GM18861 (cell line): ENCODE data around the gene TMEM186.
"Not testable (repeated sequence)": the region's sequence is repeated elsewhere in the genome, so short reads cannot be mapped to it uniquely, and the experiment has no call there.

Source experiments
- ATAC-seq: cut with Tn5 transposase; IDR thresholded peaks from one replicate; pipeline ENCODE4 v1.9.1; 2021; ENCODE audit not compliant: unreplicated experiment

The TMEM186 gene

DNA sequence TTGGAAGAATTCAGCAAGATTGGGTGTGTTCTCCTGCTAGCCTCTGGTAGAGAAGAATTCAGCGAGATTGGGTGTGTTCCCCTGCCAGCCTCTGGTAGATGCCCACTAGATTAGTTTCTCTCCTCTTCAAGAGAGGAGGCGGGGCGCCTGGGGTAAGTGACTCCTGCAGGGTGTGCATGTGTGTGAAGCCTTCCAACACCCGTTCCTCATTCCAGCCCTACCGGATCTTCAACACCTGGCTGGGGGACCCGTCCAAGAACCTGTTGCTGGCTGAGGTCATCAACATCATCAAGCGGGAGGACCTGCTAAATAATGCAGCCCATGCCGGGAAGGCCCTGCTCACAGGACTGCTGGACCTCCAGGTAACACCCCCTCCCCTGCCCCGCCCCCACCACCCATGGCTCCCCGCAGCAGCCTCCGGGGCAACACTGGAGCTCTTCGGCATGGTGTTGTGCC lies 21.3 kb downstream of the TMEM186 start:
- no peak for ATAC-seq

DNA sequence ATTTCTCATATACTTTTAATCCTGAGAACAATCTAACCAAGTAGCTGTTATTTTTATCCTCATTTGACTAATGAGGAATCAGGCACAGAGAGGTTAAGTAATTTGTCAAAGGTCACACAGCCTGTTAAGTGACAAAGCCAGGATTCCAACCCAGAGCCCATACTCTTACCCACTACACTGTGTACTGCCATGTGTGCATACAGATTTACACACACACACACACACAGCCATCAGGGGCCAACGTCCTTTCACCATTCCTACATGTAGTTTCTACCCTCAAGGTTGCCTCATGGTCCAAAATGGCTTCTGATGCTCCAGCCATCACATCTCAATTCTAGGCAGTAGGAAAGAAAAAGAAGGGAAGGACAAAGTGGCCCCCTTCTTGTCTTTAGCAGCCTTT lies 22.1 kb downstream of the TMEM186 start:
- ATAC-seq: no peak

DNA sequence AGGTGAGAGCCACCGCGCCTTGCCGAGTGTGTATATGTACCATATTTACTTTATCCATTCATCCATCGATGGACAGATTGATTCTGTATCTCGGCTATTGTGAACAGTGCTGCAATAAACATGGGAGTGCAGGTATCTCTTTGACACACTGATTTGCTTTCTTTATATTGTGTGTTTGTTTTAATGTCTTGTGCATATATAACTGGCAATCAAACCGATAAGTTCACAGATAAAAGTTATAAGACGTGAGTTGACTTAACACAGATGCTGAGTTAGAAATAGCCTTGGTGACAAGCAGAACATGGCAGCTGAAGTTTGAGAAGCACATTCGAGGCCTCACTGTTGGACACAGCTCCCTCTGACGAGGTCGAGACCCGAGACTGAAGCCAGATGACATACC lies 23.2 kb downstream of the TMEM186 start:
- no peak for ATAC-seq

DNA sequence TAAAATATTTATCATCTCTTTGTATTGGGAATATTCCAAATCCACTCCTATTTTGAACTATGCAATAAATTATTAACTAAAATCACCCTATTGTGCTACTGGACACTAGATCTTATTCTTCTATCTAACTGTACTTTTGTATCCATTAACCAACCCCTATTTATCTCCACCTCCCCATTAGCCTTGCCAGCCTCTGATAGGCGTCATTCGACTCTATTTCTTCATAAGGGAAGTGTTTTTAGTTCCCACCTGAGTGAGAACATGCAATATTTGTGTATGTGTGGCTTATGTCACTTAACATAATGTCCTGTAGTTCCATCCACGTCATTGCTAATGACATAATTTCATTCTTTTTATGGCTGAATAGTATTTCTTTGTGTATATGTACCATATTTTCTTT lies 23.9 kb downstream of the TMEM186 start:
- no peak for ATAC-seq

DNA sequence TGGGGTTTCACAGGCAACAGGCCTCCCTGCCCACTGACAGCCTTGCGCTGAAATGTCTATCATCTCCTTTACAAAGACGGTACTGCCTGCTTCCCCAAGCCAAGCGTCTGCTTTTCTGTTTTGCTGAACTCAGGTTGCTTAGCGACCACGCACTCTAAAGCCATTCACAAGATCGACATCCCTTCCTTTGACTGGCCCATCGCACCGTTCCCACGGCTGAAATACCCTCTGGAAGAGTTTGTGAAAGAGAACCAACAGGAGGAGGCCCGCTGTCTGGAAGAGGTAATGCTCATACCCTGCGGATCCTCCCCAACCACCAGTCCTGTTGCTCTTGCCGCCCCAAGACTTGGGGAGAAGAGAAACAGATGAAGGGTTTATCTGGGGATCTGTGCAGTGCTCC lies 28.7 kb downstream of the TMEM186 start:
- ATAC-seq: no peak

DNA sequence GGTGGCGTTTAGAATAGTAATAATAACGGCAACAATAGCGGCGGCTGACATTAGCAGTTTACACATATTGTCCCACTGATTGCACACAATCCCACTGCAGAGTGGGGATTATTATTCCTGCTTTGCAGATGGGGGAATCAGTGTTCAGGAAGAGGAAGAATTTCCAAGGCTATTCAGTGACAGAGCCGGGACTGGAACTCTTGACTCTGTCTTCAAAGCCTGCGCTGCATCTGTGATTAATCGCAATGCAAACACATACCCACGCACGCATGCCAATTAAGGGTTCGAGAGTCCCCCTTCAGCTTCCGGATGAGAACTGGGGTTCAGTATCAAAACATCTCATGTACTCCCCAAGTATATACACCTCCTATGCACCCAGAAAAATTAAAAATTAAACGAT lies 29.2 kb downstream of the TMEM186 start:
- ATAC-seq: no peak

DNA sequence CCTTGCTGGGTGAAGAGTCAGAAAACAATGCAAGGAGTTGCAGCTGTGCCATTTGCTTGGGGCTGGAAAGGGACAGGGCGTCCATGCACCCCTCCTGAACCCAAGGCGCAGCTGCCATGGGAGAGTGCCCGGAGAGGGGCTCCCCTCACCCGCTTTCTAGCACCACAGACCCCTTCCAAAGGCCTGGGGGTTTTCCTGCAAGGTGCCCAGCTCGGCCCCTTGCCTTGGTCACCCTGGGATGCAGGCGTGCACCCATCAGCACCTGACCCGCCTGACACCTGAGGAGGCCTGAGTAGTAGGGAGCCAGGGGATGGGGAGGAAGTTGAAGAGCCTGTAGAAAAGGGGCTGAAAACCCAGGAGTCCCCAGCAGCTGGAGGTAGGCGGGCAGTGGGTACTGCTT lies 30.3 kb downstream of the TMEM186 start:
- no peak for ATAC-seq

DNA sequence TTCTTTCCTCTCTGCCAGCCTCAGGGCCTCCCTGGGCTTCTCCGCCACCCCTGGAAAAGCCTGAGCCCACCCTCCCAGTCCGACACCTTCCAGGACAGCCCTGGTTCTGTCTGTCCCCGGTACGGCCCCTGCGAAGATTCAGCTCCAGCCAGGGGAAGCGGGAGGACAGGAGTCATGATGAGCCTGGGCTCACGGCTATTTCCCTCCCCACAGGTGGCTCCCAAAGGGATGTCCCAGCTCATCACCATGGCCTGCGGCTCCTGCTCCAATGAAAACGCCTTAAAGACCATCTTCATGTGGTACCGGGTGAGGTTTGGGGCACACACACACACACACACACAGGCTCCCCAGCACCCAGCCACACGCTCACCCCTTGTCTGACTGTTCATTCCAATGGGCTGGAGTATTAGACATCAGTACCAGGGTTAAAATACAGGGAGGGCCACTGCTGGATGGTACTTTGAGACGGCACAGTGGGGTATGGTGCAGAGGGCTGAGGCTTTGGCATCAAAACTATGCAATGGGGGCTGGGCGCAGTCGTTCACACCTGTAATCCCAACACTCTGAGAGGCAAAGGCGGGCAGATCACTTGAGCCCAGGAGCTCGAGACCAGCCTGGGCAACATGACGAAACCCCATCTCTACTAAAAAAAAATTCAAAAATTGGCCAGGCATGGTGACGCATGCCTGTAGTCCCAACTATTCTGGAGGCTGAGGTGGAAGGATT lies 32.8 kb downstream of the TMEM186 start:
- no peak for ATAC-seq

DNA sequence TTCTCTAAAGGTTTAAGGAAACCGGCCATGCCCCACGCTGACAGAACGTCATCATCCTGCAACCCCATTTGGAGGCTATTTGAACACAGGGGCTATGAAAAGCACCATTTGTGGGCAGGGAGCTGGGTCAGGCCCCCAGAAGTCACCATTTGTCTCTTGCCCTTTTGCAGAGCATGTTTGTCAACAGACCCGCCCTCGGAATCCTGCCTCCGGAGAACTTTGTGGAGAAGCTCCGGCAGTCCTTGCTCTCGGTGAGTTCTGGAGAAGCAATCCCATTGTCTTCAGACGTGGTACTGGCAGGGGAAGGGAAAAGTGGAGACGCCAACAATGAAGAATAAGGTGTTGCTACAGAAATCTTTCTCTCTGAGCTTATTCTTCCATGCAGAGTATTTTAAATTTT lies 33.5 kb downstream of the TMEM186 start:
- no peak for ATAC-seq

DNA sequence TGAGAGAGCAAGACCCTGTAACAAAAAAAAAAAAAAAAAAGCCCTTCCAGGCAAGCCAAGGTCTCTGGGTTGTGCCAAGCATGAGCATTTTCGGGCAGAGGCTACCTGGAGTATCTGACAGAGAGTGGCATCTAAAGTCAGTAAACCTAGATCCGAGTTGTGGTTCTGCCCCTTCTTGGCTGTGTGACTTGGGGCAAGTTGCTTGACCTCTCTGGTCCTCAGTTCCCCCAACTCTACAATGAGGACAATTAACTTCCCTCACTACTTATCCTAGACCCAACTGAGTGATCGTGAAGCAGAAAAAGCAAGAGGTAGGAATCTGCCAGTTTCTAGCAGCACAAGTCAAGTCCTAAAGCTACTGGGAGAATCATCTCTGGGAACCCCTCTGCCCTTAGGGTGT lies 34.4 kb downstream of the TMEM186 start:
- no peak for ATAC-seq

DNA sequence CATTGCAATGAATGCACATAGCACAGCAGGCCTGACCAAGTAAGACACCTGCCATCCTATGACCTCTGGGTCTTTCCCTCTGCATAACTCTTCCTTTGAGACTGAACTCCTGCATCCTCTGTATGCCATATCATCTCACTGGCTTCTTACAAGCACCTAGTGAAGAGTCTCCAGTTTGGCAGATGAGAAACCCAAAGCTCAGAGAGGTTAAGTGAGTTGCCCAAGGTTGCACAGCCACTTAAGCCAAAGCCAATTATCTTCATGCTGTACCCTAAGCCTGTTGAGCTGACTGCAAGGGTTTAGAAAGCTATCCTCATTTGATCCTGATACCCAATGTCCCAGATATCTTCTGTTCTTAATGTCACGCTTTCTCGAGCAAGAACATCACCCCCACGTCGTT lies 35.2 kb downstream of the TMEM186 start:
- ATAC-seq: no peak

DNA sequence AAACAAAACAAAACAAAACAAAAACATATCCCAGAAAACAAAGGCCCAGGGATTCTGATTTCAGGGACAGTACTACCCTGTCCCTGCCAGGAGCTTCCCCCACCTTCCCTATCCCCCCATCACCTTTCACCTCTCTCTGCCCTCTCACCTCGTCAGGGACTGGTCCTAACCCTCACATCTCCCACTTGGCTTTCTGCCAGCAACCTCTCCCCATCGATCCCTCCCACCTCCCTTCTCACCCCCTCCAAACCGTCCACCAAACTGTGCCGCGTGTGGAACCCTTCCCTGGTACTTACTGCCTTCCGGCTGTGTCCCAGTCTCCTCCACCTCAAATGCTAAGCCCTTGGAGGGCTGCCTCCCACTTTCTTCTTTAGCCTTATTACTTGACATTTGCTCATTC lies 36.4 kb downstream of the TMEM186 start:
- no peak for ATAC-seq

DNA sequence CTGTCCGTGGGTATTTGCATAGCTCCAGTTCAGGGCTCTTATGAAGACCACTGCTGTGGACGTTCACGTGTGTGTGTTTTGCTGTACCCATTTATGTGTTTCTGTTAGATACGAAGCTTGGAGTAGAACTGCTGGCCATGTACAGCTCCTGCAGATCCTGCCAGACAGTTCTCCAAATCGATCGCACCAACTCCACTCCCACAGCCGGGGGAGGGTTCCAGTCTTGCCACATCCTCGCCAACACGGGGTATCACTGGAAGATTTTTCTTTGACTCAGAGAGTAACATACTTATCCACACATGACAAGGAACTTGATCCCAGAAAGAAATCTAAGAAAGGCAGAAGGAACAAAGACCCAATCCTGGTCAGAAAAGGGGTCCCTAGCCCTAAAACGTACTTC lies 37.4 kb downstream of the TMEM186 start:
- no peak for ATAC-seq

DNA sequence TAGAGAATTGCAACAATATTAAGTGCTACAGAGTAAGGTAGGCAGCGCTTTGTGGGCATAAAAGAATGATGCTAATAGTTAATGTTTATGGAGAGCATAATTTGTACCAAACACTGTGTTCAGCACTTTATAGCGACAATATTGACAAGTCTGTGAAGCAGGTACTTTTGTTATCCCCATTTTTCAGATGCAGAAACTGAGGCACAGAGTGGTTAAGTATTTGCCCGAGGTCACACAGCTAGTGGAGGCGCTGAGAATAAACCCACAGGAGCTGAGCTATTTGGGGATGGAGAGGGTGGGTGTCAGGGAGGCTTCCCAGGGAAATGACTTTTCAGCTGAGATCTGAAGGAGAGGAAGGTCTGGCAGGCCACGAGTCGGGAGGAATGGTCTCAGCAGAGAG lies 39.4 kb downstream of the TMEM186 start:
- ATAC-seq: no peak

DNA sequence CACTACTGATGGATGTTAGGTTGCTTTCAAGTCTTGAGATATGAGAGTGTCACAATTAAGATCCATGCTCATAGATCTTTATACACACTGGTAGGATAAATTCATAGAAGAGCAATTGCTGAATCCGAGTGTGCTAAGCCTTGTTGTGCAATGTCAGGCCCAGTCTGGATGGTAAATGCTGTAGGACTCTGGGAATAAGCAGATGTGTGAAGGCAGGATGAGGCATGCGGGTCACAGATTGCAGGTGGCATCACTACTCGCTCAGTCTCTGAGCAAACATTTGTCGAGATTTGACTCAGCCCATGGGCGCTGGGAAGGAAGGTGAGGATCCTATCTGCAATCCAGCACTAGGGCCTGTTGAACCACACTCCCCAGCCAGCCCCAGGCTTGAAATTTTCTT lies 40.7 kb downstream of the TMEM186 start:
- ATAC-seq: no peak

DNA sequence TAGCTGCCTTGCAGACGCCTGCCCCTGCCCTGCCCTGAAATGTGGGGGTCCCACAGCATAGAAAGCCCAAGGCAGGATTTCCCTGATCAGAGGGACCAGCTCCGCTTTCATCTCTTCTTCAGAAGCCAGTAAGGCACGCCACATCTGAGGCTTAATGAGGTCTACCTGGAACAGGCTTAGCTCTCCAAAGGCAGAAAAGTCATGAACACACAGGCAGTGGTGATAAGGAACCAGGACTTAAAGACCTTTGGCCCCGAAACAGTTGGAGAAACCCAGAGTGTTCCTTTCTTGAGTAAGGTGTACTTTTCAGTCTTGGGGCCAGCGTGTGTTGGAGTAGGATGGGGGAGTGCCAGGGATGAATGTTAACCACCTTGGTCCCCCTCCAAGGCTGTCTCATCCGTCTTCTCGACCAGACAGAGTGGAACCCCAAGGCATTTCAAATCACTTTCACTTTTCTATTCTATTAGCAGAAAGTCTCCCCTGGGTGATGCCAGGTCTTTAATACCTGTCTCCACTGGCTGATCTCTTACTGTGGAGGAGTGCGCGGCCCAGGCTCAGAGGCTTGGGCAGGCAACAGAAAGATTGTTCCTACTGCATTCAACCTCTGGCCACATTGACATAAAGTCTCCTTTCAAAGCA lies 43.9 kb downstream of the TMEM186 start:
- no peak for ATAC-seq

DNA sequence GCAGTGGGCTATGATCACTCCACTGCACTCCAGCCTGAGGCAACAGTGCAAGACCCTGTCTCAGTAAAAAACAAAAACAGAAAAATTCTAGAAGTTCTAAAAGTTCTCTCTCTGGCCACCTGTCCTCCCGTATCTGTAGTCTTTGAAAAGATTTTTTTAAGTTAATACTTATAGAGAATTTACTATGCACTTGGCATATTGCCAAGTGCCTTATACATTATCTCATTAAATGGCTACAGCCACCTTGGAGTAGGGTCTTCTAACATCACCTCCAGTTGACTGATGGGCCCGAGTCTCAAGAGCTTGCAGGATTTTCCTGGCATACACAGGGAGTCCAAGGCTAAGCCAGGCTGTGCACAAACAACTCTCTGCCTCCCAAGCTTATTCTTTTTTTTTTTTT lies 44.7 kb downstream of the TMEM186 start:
- ATAC-seq: no peak

DNA sequence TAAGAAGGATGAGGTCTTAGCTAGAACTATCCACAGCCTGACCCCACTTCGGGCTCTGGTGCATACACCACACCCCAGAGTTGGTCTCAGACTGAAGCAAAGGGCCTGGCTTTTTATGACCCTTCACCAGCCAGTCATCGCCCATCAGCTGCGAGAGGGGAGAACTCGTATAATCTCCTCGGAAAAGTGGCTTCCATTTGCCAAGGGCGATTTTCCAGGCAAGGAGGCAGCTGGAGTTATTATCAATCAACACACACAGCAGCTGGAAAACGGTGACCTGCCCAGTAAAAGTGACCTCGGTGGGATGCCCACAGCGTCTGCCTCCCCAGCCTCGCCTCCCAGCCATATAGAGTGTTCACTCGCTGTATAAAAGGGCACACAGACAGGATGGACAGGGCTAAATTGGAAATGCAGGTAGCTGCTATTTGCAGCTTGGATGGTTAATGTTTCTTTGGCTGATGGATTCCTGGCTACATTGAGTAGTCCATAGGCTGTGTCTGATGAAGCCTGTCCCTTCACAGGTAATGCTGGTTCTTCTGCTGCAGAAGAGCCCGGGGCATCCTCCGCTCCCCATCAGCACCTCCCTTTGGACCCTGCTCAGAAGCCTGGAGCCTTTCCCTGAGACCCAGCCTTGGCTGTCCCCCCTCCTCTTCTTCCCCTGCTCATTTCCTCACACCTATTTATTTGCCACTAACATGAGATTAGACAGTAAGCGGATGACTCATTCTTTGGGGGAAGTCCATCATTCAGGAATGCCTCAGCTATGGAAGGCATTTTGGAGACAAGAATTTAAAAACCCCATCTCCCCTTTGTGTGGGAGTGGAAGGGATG lies 45.7 kb downstream of the TMEM186 start:
- ATAC-seq: no peak

DNA sequence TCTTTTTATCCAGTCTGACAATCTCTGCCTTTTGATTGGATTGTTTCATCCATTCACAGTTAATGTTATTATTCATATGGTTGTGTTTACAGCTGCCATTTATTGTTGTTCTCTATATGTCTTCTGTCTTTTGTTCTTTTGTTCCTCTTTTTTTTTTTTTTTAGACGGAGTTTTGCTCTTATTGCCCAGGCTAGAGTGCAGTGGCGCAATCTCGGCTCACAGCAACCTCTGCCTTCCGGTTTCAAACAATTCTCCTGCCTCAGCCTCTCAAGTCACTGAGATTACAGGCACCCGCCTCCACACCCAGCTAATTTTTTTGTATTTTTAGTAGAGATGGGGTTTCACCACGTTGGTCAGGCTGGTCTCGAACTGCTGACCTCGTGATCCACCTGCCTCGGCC lies 48.5 kb downstream of the TMEM186 start:
- ATAC-seq: not testable (repeated sequence)
